Measurements from ENCODE around the gene RNF8. TPM values are rescaled to one million over a fixed set of nuclear protein-coding genes. Genes with fewer than 3 reads are reported as not detected.
"Not testable (repeated sequence)": the region's sequence is repeated elsewhere in the genome, so short reads cannot be mapped to it uniquely, and the experiment has no call there.

Gene RNF8
- polyA plus RNA-seq, 4 donors: 24.4 to 30.5 (median 26.4) TPM

DNA sequence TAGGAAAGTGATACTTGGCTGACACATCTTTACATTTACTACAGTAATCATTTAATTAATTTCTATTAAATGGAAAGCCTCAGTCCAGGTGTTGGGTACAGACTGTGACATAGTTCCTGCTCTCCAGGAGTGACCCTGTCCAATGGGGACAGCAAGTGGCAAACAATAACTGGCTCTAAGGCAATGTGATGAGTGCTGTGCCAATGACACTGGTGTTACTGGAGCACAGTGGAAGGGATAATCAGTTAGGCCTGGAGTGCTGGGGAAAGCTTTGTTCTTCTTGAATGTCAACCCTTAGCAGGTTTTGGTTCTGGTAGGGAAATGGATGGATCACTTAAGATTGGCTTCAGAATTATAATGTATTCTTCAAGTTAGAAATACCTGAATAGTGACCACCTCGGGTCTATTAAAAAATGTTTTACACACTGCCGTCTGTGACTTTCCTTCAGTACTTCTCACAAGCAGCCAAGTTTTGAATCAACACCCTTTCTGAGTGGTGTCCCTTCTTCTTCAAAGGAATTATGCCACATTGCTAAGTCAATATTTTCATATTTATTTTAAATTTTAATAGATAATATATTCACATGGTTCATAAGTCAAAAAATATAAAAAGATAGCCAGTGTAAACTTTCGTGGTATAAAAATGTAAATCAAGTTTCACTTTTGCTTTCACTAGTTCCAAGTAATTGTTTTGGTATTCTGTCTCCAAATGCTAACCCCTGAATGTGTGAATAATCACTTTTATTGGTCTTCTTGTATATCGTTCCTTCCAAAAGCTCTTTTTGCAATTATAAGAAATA lies 88.8 kb downstream of the RNF8 start:
- DNase-seq (ENCODE audit: low read depth in 4 of 4, low spot score in 3 of 4): no peak

DNA sequence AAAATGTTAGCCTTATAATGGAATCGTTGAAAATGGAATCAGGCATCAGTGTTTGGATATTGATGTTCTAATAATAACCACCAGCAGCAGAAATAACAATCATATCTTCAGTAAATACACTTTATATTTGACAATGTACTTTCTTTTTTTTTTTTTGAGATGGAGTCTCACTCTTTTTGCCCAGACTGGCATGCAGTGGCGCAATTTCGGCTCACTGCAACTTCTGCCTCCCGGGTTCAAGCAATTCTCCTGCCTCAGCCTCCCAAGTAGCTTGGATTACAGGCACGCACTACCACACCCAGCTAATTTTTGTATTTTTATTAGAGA lies 89.4 kb downstream of the RNF8 start:
- DNase-seq (ENCODE audit: low read depth in 4 of 4, low spot score in 3 of 4): not testable (repeated sequence)

Other genes with a start within 250 kb of the RNF8 start
- 10 to 100 TPM; 22.4 to 89.0 (median 26.2) TPM for gene PIM1, start 183.8 kb upstream of the RNF8 start, polyA plus RNA-seq (ENCODE audit: insufficient read length in 4 of 4)
- gene TBC1D22B, start 96.2 kb upstream of the RNF8 start, polyA plus RNA-seq (ENCODE audit: insufficient read length in 4 of 4): 10 to 100 TPM; 14.3 to 16.8 (median 14.9) TPM
- 1 to 10 TPM; 1.3 to 1.6 (median 1.4) TPM for gene TMEM217, start 95.8 kb upstream of the RNF8 start, polyA plus RNA-seq (ENCODE audit: insufficient read length in 4 of 4)
- gene CMTR1, start 79.2 kb downstream of the RNF8 start, polyA plus RNA-seq (ENCODE audit: insufficient read length in 4 of 4): 10 to 100 TPM; 43.2 to 48.5 (median 45.4) TPM
- 10 to 100 TPM; 24.4 to 26.1 (median 25.4) TPM for gene CCDC167, start 145.9 kb downstream of the RNF8 start, polyA plus RNA-seq (ENCODE audit: insufficient read length in 4 of 4)

Measured in left renal pelvis (tissue), 4 donors.